ENCODE data around the gene IMMT. TPM values are rescaled to one million over a fixed set of nuclear protein-coding genes. Genes with fewer than 3 reads are reported as not detected.

The IMMT gene
- total and polyA plus RNA-seq, 9 of the 15 experiments (the other 6 are each of a cell fraction or from before 2014, with no cell fraction given) = 119 to 294 (median 140) TPM

GRCh38 chr2:86216575-86217555, 21.6 kb upstream of the IMMT start (continued):
- peak; percentile 96 for TF ChIP-seq MAFF (IDR thresholded peaks at IDR 0.05; ENCODE audit: low read length)
- TF ChIP-seq RBM34 (IDR thresholded peaks at IDR 0.05; ENCODE audit: borderline replicate concordance, insufficient read depth, low read length) = no peak
- TF ChIP-seq DACH1 (IDR thresholded peaks at IDR 0.05; ENCODE audit: partially characterized antibody) = peak; percentile 18
- TF ChIP-seq ZBTB12 (CRISPR knock-in tag; IDR thresholded peaks at IDR 0.05) = no peak
- 0 out of 4 replicates have a peak, but pooled peaks of 1 of the 2 experiments have one; percentile 42 for TF ChIP-seq TBL1XR1 (IDR thresholded peaks at IDR 0.05; ENCODE audit: low read length in 2 of 2)
- TF ChIP-seq SMARCB1 (IDR thresholded peaks at IDR 0.05; ENCODE audit: insufficient read length, low read depth) = no peak
- peak; percentile 35 for TF ChIP-seq CCNT2 (IDR thresholded peaks at IDR 0.05; ENCODE audit: borderline replicate concordance, extremely low read depth, insufficient read length, low read depth, low read length)
- no peak for TF ChIP-seq REST (IDR thresholded peaks at IDR 0.05; ENCODE audit: borderline replicate concordance)
- no peak for TF ChIP-seq REST (CRISPR knock-in tag; IDR thresholded peaks at IDR 0.05; ENCODE audit: low read depth)
- TF ChIP-seq ZNF707 (CRISPR knock-in tag; conservative IDR thresholded peaks at IDR 0.05) = no peak
- peak; percentile 95 for TF ChIP-seq MAFK (IDR thresholded peaks at IDR 0.05; ENCODE audit: low read length)
- no peak for TF ChIP-seq SAFB2 (IDR thresholded peaks at IDR 0.05; ENCODE audit: borderline replicate concordance, low read depth, low read length, severe bottlenecking)
- no peak for TF ChIP-seq BRF1 (IDR thresholded peaks at IDR 0.05; ENCODE audit: borderline replicate concordance, extremely low read depth, insufficient read length)
- TF ChIP-seq ARID1B (IDR thresholded peaks at IDR 0.05) = peak; percentile 84
- no peak for TF ChIP-seq TCF15 (CRISPR knock-in tag; IDR thresholded peaks at IDR 0.05)
- TF ChIP-seq L3MBTL2 (IDR thresholded peaks at IDR 0.05) = peak; percentile 82
- peak; percentile 66 for TF ChIP-seq SMARCE1 (IDR thresholded peaks at IDR 0.05)

Data from K562 (cell line).